Measurements from ENCODE around the gene CSF3. TPM values are rescaled to one million over a fixed set of nuclear protein-coding genes. Genes with fewer than 3 reads are reported as not detected.

CSF3 gene
- total RNA-seq, 5 donors from 2014 or later (not counting 1 experiment from before 2014, with no cell fraction given) = not detected

- Histone ChIP-seq H3K9me3 (no peaks in the 10 kb centered on the region), H3K4me3 (ENCODE audit: control insufficient read depth in 1 of 2, extremely low read depth in 1 of 2, low read length in 1 of 2) (no peak overlapping the region), H3K27me3 (replicated peaks in 1 of 2; ENCODE audit: control insufficient read depth in 2 of 2, extremely low read depth in 1 of 2, insufficient read depth in 2 of 2, low read length in 1 of 2) (no peaks in the 10 kb centered on the region), H3K4me1 (ENCODE audit: control insufficient read depth in 1 of 2, extremely low read depth in 1 of 2, insufficient read depth in 2 of 2, low read length in 2 of 2) (peaks cover 0 to 3% of the 10 kb centered on the region in 2 experiments), H3K36me3 (ENCODE audit: control insufficient read depth in 2 of 2, extremely low read depth in 1 of 2, insufficient read depth in 1 of 2, low read length in 1 of 2) (peaks cover 4 to 46% of the 10 kb centered on the region in 2 donors), H3K27ac (ENCODE audit: low read length) (no peak overlapping the region)
- peaks cover 19% of the 10 kb centered on the region for H3K36me3 Mint-ChIP-seq
- ChIA-PET POLR2A (no interaction called here), CTCF (no interaction called here)
- no peaks in the 10 kb centered on the region for H3K9me3 Mint-ChIP-seq
- H3K27me3 Mint-ChIP-seq = no peaks in the 10 kb centered on the region
- H3K27ac Mint-ChIP-seq = no peak overlapping the region
- ATAC-seq (replicated peaks in 1 of 4) = no peak
- peaks cover under 1 to 2% (median under 1%) of the 10 kb centered on the region in 3 donors for H3K4me1 Mint-ChIP-seq
- DNase-seq = no peak
- no peak overlapping the region for H3K4me3 Mint-ChIP-seq
- 94% methylated on average over 12 of the region's 13 CpGs for WGBS (ENCODE audit: insufficient coverage)
Measured at GRCh38 chr17:40020146-40020545, 4.9 kb downstream of the CSF3 start.

GRCh38 chr17:40021451-40021971 is 6.3 kb downstream of the CSF3 start:
- ATAC-seq (replicated peaks in 1 of 4) = no peak
- H3K4me3 Mint-ChIP-seq = no peak overlapping the region

GRCh38 chr17:40022497-40022896 is 7.3 kb downstream of the CSF3 start:
- peaks cover 18 to 21% (median 21%) of the 10 kb centered on the region in 3 donors for H3K4me1 Mint-ChIP-seq
- ChIA-PET POLR2A (interaction anchor here in 1 of 2 donors (0.6 kb wide), 1 partner anchor 85 kb away, joined by 4 read pairs; no protein-coding TSS in a partner anchor), CTCF (interaction anchor here in 1 of 2 donors (0.6 kb wide), 1 partner anchor 58 kb away, joined by 3 read pairs; no protein-coding TSS in a partner anchor)
- H3K4me3 Mint-ChIP-seq = no peak overlapping the region
- Histone ChIP-seq H3K36me3 (ENCODE audit: control insufficient read depth in 2 of 2, extremely low read depth in 1 of 2, insufficient read depth in 1 of 2, low read length in 1 of 2) (peaks cover 12 to 63% of the 10 kb centered on the region in 2 donors), H3K9me3 (no peaks in the 10 kb centered on the region), H3K4me3 (ENCODE audit: control insufficient read depth in 1 of 2, extremely low read depth in 1 of 2, low read length in 1 of 2) (no peak overlapping the region), H3K4me1 (ENCODE audit: control insufficient read depth in 1 of 2, extremely low read depth in 1 of 2, insufficient read depth in 2 of 2, low read length in 2 of 2) (peaks cover 0 to 26% of the 10 kb centered on the region in 2 experiments), H3K27ac (ENCODE audit: low read length) (no peak overlapping the region), H3K27me3 (replicated peaks in 1 of 2; ENCODE audit: control insufficient read depth in 2 of 2, extremely low read depth in 1 of 2, insufficient read depth in 2 of 2, low read length in 1 of 2) (no peaks in the 10 kb centered on the region)
- peaks cover 27% of the 10 kb centered on the region for H3K36me3 Mint-ChIP-seq
- over 99% methylated on average over 9 of the region's 9 CpGs for WGBS (ENCODE audit: insufficient coverage)
- H3K9me3 Mint-ChIP-seq = no peaks in the 10 kb centered on the region
- DNase-seq (no peak), ATAC-seq (replicated peaks in 1 of 4) (no peak)
- no peaks in the 10 kb centered on the region for H3K27me3 Mint-ChIP-seq
- no peak overlapping the region for H3K27ac Mint-ChIP-seq

More at GRCh38 chr17:40021451-40021971, 6.3 kb downstream of the CSF3 start:
- Histone ChIP-seq H3K4me1 (ENCODE audit: control insufficient read depth in 1 of 2, extremely low read depth in 1 of 2, insufficient read depth in 2 of 2, low read length in 2 of 2) (peaks cover 0 to 16% of the 10 kb centered on the region in 2 experiments), H3K27me3 (replicated peaks in 1 of 2; ENCODE audit: control insufficient read depth in 2 of 2, extremely low read depth in 1 of 2, insufficient read depth in 2 of 2, low read length in 1 of 2) (no peaks in the 10 kb centered on the region), H3K4me3 (ENCODE audit: control insufficient read depth in 1 of 2, extremely low read depth in 1 of 2, low read length in 1 of 2) (no peak overlapping the region), H3K9me3 (no peaks in the 10 kb centered on the region), H3K27ac (ENCODE audit: low read length) (no peak overlapping the region), H3K36me3 (ENCODE audit: control insufficient read depth in 2 of 2, extremely low read depth in 1 of 2, insufficient read depth in 1 of 2, low read length in 1 of 2) (peaks cover 8 to 60% of the 10 kb centered on the region in 2 donors)
- DNase-seq = no peak
- H3K27me3 Mint-ChIP-seq = no peaks in the 10 kb centered on the region
- no peaks in the 10 kb centered on the region for H3K9me3 Mint-ChIP-seq
- POLR2A ChIA-PET = no interaction called here
- 98% methylated on average over 9 of the region's 9 CpGs for WGBS (ENCODE audit: insufficient coverage)
- peaks cover 27% of the 10 kb centered on the region for H3K36me3 Mint-ChIP-seq
- CTCF ChIA-PET = interaction anchor here (0.5 to 0.6 kb wide), 2 partner anchors 181 to 230 kb away, joined by 3 to 5 read pairs; no protein-coding TSS in a partner anchor
- no peak overlapping the region for H3K27ac Mint-ChIP-seq
- peaks cover 14 to 15% (median 14%) of the 10 kb centered on the region in 3 donors for H3K4me1 Mint-ChIP-seq

GRCh38 chr17:40022961-40023541 is 7.8 kb downstream of the CSF3 start:
- DNase-seq (no peak), ATAC-seq (replicated peaks in 1 of 4) (no peak)
- Mint-ChIP-seq H3K27me3 (no peaks in the 10 kb centered on the region), H3K36me3 (peaks cover 27% of the 10 kb centered on the region), H3K27ac (no peak overlapping the region), H3K4me3 (no peak overlapping the region), H3K4me1 (peaks cover 18 to 21% (median 21%) of the 10 kb centered on the region in 3 donors), H3K9me3 (no peaks in the 10 kb centered on the region)
- WGBS (ENCODE audit: insufficient coverage) = 98% methylated on average over 14 of the region's 19 CpGs
- H3K4me1 ChIP-seq (ENCODE audit: control insufficient read depth in 1 of 2, extremely low read depth in 1 of 2, insufficient read depth in 2 of 2, low read length in 2 of 2) = peaks cover 0 to 27% of the 10 kb centered on the region in 2 experiments
- no peaks in the 10 kb centered on the region for H3K27me3 ChIP-seq (replicated peaks in 1 of 2; ENCODE audit: control insufficient read depth in 2 of 2, extremely low read depth in 1 of 2, insufficient read depth in 2 of 2, low read length in 1 of 2)
- peaks cover 16 to 66% of the 10 kb centered on the region in 2 donors for H3K36me3 ChIP-seq (ENCODE audit: control insufficient read depth in 2 of 2, extremely low read depth in 1 of 2, insufficient read depth in 1 of 2, low read length in 1 of 2)
- H3K4me3 ChIP-seq (ENCODE audit: control insufficient read depth in 1 of 2, extremely low read depth in 1 of 2, low read length in 1 of 2) = no peak overlapping the region
- H3K27ac ChIP-seq (ENCODE audit: low read length) = no peak overlapping the region
- CTCF ChIA-PET = interaction anchor here in 1 of 2 donors (0.6 kb wide), 1 partner anchor 378 kb away, joined by 3 read pairs; no protein-coding TSS in a partner anchor
- POLR2A ChIA-PET = no interaction called here
- H3K9me3 ChIP-seq = no peaks in the 10 kb centered on the region

- POLR2A ChIA-PET = no interaction called here
- H3K4me3 Mint-ChIP-seq = no peak overlapping the region
- H3K4me1 ChIP-seq (ENCODE audit: control insufficient read depth in 1 of 2, extremely low read depth in 1 of 2, insufficient read depth in 2 of 2, low read length in 2 of 2) = peaks cover 0 to 27% of the 10 kb centered on the region in 2 experiments
- no peak overlapping the region for H3K4me3 ChIP-seq (ENCODE audit: control insufficient read depth in 1 of 2, extremely low read depth in 1 of 2, low read length in 1 of 2)
- no peaks in the 10 kb centered on the region for H3K9me3 ChIP-seq
- no peak overlapping the region for H3K27ac Mint-ChIP-seq
- ATAC-seq (replicated peaks in 1 of 4) (no peak), DNase-seq (no peak)
- H3K4me1 Mint-ChIP-seq = peaks cover 18 to 21% (median 21%) of the 10 kb centered on the region in 3 donors
- peaks cover 16 to 70% of the 10 kb centered on the region in 2 donors for H3K36me3 ChIP-seq (ENCODE audit: control insufficient read depth in 2 of 2, extremely low read depth in 1 of 2, insufficient read depth in 1 of 2, low read length in 1 of 2)
- 100% methylated on average over 2 of the region's 10 CpGs for WGBS (ENCODE audit: insufficient coverage)
- H3K36me3 Mint-ChIP-seq = peaks cover 30% of the 10 kb centered on the region
- no peaks in the 10 kb centered on the region for H3K27me3 Mint-ChIP-seq
- CTCF ChIA-PET = no interaction called here
- H3K27me3 ChIP-seq (replicated peaks in 1 of 2; ENCODE audit: control insufficient read depth in 2 of 2, extremely low read depth in 1 of 2, insufficient read depth in 2 of 2, low read length in 1 of 2) = no peaks in the 10 kb centered on the region
- H3K9me3 Mint-ChIP-seq = no peaks in the 10 kb centered on the region
- H3K27ac ChIP-seq (ENCODE audit: low read length) = no peak overlapping the region
Measured at GRCh38 chr17:40023590-40024292, 8.5 kb downstream of the CSF3 start.

- peak overlapping the region in 1 of 3 donors; percentile 57 for H3K4me3 Mint-ChIP-seq
- ATAC-seq (replicated peaks in 1 of 4) (no peak), DNase-seq (no peak)
- WGBS (ENCODE audit: insufficient coverage) = 96% methylated on average over 8 of the region's 8 CpGs
- no peaks in the 10 kb centered on the region for H3K27me3 Mint-ChIP-seq
- Histone ChIP-seq H3K36me3 (ENCODE audit: control insufficient read depth in 2 of 2, extremely low read depth in 1 of 2, insufficient read depth in 1 of 2, low read length in 1 of 2) (peaks cover 26 to 73% of the 10 kb centered on the region in 2 donors), H3K4me3 (ENCODE audit: control insufficient read depth in 1 of 2, extremely low read depth in 1 of 2, low read length in 1 of 2) (no peak overlapping the region), H3K27ac (ENCODE audit: low read length) (no peak overlapping the region), H3K4me1 (ENCODE audit: control insufficient read depth in 1 of 2, extremely low read depth in 1 of 2, insufficient read depth in 2 of 2, low read length in 2 of 2) (peaks cover 0 to 27% of the 10 kb centered on the region in 2 experiments), H3K27me3 (replicated peaks in 1 of 2; ENCODE audit: control insufficient read depth in 2 of 2, extremely low read depth in 1 of 2, insufficient read depth in 2 of 2, low read length in 1 of 2) (no peaks in the 10 kb centered on the region), H3K9me3 (no peaks in the 10 kb centered on the region)
- H3K9me3 Mint-ChIP-seq = no peaks in the 10 kb centered on the region
- peaks cover 18 to 21% (median 21%) of the 10 kb centered on the region in 3 donors for H3K4me1 Mint-ChIP-seq
- ChIA-PET POLR2A (no interaction called here), CTCF (no interaction called here)
- peak overlapping the region in 1 of 2 donors; percentile 45 for H3K27ac Mint-ChIP-seq
- H3K36me3 Mint-ChIP-seq = peaks cover 37% of the 10 kb centered on the region
Measured at GRCh38 chr17:40024901-40025300, 9.7 kb downstream of the CSF3 start.
